DOHH2 (cell line): ENCODE data around the gene KCNK3.

Experiments
- CTCF ChIP-seq: fragments of 200-600 bp; sonication (generic); IDR thresholded peaks from one replicate; pipeline ENCODE4 v1.5.1; 2014; ENCODE audit warnings: antibody characterized with exemption, mild to moderate bottlenecking, low read depth, low read length; ENCODE audit not compliant: poor library complexity, severe bottlenecking
- EZH2phosphoT487 ChIP-seq: fragments of 200-600 bp; sonication (generic); IDR thresholded peaks from 2 replicates; pipeline ENCODE4 v1.6.1; 2017; ENCODE audit warnings: borderline replicate concordance, mild to moderate bottlenecking, antibody characterized with exemption, low read length, moderate library complexity, mixed read lengths

GRCh38 chr2:26704441-26704977, 12.0 kb downstream of the KCNK3 start:
- TF ChIP-seq CTCF = no peak
- TF ChIP-seq EZH2phosphoT487 = no peak
